Vagina (tissue), 2 donors: ENCODE data around the gene CASP6.

Experiments
- CTCF ChIP-seq, 3 experiments: fragments of 450-650 bp in 2 of 3; fragments of 200-600 bp in 1 of 3; sonication (generic) in 1 of 3; IDR thresholded peaks; one replicate each; pipeline ENCODE4 v1.5.1; 2017 to 2019; ENCODE audit warnings: antibody characterized with exemption in 3 of 3, mild to moderate bottlenecking in 2 of 3, moderate library complexity in 2 of 3
- POLR2A ChIP-seq, 2 donors: fragments of 450-650 bp; IDR thresholded peaks; one replicate each; pipeline ENCODE4 v1.6.1; 2017; ENCODE audit warnings: antibody characterized with exemption in 2 of 2, mild to moderate bottlenecking in 2 of 2, moderate library complexity in 2 of 2
- POLR2AphosphoS5 ChIP-seq, 2 donors: sonication (generic); formaldehyde crosslinking; IDR thresholded peaks; one replicate each; pipeline ENCODE4 v1.9.0; 2017; ENCODE audit warnings: antibody characterized with exemption in 2 of 2, mild to moderate bottlenecking in 2 of 2, low read depth in 1 of 2; ENCODE audit not compliant: insufficient read depth in 1 of 2

GRCh38 chr4:109699553-109700225, 3.6 kb downstream of the CASP6 start:
- TF ChIP-seq POLR2AphosphoS5 (IDR thresholded peaks at IDR 0.05; ENCODE audit: insufficient read depth in 1 of 2, low read depth in 1 of 2) (no peak), CTCF (IDR thresholded peaks at IDR 0.05) (no peak), POLR2A (IDR thresholded peaks at IDR 0.05) (no peak)
